ENCODE measurements around the gene SLC9A9. TPM values are rescaled to one million over a fixed set of nuclear protein-coding genes. Genes with fewer than 3 reads are reported as not detected.

SLC9A9 gene
- total RNA-seq, 4 donors from 2014 or later, result 7.8 to 19.6 (median 13.4) TPM

DNA sequence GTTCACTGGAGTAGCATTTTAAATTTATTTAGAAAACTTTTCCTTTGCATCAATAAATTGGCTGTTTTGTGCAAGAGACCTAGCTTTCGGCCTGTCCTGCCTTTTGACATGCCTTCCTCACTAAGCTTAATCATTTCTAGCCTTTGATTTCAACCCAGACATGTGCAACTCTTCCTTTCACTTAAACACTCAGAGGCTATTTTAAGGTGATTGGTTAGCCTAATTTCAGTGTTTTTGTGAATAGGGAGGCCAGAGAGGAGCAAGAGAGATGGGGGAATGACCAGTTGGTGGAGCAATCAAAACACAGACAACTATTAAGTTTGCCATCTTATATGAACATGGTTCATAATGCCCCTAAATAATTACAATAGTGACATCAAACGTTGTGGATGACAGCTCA lies 333.4 kb downstream of the SLC9A9 start:
- DNase-seq, result no peak
- no peak for TF ChIP-seq POLR2A (IDR thresholded peaks at IDR 0.05)
- TF ChIP-seq, protein P1, sequence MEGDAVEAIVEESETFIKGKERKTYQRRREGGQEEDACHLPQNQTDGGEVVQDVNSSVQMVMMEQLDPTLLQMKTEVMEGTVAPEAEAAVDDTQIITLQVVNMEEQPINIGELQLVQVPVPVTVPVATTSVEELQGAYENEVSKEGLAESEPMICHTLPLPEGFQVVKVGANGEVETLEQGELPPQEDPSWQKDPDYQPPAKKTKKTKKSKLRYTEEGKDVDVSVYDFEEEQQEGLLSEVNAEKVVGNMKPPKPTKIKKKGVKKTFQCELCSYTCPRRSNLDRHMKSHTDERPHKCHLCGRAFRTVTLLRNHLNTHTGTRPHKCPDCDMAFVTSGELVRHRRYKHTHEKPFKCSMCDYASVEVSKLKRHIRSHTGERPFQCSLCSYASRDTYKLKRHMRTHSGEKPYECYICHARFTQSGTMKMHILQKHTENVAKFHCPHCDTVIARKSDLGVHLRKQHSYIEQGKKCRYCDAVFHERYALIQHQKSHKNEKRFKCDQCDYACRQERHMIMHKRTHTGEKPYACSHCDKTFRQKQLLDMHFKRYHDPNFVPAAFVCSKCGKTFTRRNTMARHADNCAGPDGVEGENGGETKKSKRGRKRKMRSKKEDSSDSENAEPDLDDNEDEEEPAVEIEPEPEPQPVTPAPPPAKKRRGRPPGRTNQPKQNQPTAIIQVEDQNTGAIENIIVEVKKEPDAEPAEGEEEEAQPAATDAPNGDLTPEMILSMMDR (IDR thresholded peaks at IDR 0.05), result no peak
- 87 to 91% methylated on average over 2 of the region's 2 CpGs for WGBS, 2 donors
- no peaks in the 10 kb centered on the region for H3K27me3 ChIP-seq
- no peak overlapping the region for H3K27ac ChIP-seq
- no peaks in the 10 kb centered on the region for H3K4me1 ChIP-seq
- intact Hi-C loops (cut with DNase I), result no loop called here
- H3K9me3 ChIP-seq, result no peaks in the 10 kb centered on the region
- no peaks in the 10 kb centered on the region for H3K36me3 ChIP-seq
- no peak overlapping the region for H3K4me3 ChIP-seq (replicated peaks in 1 of 3)

DNA sequence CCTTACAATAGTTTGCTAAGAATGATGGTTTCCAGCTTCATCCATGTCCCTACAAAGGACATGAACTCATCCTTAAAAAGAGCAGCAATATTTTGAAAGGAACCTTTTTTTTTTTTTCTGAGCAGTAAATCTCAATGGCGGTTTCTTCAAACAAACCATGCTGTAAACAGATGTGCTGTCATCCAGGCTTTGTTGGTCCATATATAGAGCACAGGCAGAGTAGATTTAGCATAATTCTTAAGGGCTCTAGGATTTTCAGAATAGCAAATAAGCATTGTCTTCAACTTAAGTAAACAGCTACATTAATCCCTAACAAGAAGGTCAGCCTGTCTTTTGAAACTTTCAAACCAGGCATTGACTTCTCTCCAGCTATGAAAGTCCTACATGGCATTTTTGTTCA lies 334.2 kb downstream of the SLC9A9 start:
- TF ChIP-seq, protein P1 (IDR thresholded peaks at IDR 0.05), result no peak
- no peak for TF ChIP-seq POLR2A (IDR thresholded peaks at IDR 0.05)
- Histone ChIP-seq H3K27me3 (no peaks in the 10 kb centered on the region), H3K4me1 (no peaks in the 10 kb centered on the region), H3K27ac (no peak overlapping the region), H3K9me3 (no peaks in the 10 kb centered on the region), H3K36me3 (no peaks in the 10 kb centered on the region), H3K4me3 (replicated peaks in 1 of 3) (no peak overlapping the region)
- 89 to 92% methylated on average over 1 of the region's 1 CpG for WGBS, 2 donors
- intact Hi-C loops (cut with DNase I), result no loop called here
- DNase-seq, result no peak

DNA sequence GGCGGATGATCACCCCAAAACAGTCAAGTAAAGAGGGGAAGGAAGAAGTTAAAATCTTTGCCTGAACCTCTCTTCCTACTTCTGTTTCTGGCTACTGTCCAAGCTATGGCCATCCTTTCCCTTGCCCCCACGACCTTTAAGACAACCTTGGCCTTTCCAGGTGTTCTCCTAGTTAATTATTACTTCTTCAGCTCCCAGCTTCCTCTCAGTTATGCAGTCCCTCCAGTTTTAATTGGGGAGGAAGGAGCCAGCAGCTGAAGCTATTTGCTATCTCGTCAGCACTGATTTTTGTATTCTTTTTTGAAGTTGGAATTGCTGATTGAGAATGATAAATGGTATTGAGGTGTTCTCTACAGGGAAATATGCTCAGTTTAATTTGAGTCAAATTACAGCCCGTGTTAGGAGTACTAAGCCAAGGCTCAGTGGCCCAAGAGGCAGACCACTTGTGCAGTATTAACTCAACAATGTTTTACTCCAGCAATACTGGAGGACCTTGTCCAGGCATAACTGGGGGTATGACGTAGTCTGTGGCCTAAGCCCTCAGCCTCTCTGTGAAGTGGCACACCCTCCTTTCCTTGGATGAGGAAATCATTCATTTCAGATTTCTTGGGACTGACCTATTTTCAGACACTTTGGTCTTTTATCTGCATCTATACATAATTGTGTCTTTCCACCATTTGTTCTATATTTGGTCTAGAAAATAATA lies 336.9 kb downstream of the SLC9A9 start:
- no peaks in the 10 kb centered on the region for H3K9me3 ChIP-seq
- no peaks in the 10 kb centered on the region for H3K27me3 ChIP-seq
- no peaks in the 10 kb centered on the region for H3K36me3 ChIP-seq
- 69 to 80% methylated on average over 5 of the region's 5 CpGs for WGBS, 2 donors
- H3K27ac ChIP-seq, result no peak overlapping the region
- intact Hi-C loops (cut with DNase I), result no loop called here
- H3K4me1 ChIP-seq, result peaks cover 7 to 14% of the 10 kb centered on the region in 2 donors
- DNase-seq, result peak; percentile 41 to 50
- TF ChIP-seq, protein P1 (IDR thresholded peaks at IDR 0.05), result no peak
- TF ChIP-seq POLR2A (IDR thresholded peaks at IDR 0.05), result no peak
- H3K4me3 ChIP-seq (replicated peaks in 1 of 3), result no peak overlapping the region

DNA sequence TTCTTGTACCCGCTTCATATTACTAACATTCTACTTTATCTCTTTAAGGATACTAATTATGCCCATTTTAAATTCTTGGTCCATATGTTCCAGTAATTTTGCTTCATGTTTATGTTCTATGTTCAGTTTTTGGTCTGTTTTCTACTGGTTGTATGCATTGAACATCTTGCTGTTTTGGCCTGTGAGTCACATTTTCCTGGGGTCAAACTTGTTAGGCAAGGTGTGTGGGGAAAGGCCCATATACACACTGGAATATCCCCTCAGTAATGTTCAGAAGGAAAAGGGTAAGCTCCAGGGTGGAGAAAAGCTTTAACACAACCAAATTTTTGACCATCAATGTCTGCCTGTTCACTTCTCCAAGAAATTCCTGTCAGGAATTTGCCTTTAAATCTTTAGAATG lies 337.7 kb downstream of the SLC9A9 start:
- Histone ChIP-seq H3K4me1 (peaks cover 7 to 14% of the 10 kb centered on the region in 2 donors), H3K27ac (no peak overlapping the region), H3K27me3 (no peaks in the 10 kb centered on the region), H3K9me3 (no peaks in the 10 kb centered on the region), H3K4me3 (replicated peaks in 1 of 3) (no peak overlapping the region), H3K36me3 (no peaks in the 10 kb centered on the region)
- no peak for TF ChIP-seq POLR2A (IDR thresholded peaks at IDR 0.05)
- TF ChIP-seq, protein P1 (IDR thresholded peaks at IDR 0.05), result no peak
- no peak for DNase-seq
- intact Hi-C loops (cut with DNase I), result no loop called here
- WGBS, 2 donors, result 95 to 98% methylated on average over 1 of the region's 1 CpG

DNA sequence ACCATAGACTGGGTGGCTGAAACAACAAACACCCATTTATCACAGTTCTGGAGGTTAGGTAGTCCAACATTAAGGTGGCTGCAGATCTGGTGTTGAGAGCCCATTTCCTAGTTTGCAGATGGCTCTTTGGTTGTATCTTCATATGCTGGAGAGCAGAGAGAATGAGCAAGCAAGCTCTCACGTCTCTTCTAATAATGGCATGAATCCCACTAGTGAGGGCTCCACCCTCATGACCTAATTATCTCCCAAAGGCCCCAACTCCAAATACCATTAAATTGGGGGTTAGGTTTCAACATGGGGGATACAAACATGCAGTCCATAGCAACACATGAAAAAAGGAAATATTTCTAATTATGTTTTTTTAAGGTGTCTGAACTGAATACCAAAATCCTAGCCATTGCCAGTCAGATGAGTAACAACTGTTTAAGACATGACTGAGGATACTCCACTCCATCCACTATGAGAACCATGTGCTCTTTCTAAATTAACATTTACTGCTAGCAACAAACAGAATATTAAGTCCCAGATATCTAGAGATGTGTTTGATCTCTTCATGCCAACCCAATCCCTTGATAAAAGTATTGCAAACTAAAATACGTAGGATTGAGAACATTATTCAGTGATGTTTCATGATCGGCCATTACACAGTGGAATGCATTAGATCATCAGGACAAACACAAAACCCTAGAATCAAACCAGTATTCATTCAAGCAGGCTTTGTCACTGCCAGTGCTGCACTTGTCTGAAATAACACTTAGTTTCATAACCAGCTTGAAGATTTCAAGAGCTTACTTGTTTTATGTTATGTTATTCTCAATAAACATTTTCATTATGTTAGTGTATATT lies 340.3 kb downstream of the SLC9A9 start:
- no peak overlapping the region for H3K4me3 ChIP-seq (replicated peaks in 1 of 3)
- WGBS, 2 donors, result 70 to 73% methylated on average over 3 of the region's 3 CpGs
- H3K4me1 ChIP-seq, result peaks cover 7 to 14% of the 10 kb centered on the region in 2 donors
- H3K27ac ChIP-seq, result no peak overlapping the region
- intact Hi-C loops (cut with DNase I), result no loop called here
- no peaks in the 10 kb centered on the region for H3K36me3 ChIP-seq
- no peaks in the 10 kb centered on the region for H3K9me3 ChIP-seq
- DNase-seq, result peak; percentile 4 to 17
- no peak for TF ChIP-seq POLR2A (IDR thresholded peaks at IDR 0.05)
- TF ChIP-seq, protein P1 (IDR thresholded peaks at IDR 0.05), result no peak
- no peaks in the 10 kb centered on the region for H3K27me3 ChIP-seq

Data from thyroid gland (tissue), 4 donors.